IPS DF 6.9 (cell line): ENCODE measurements around the gene NYAP2.

Source experiments
- DNase-seq: peaks from one replicate; pipeline ENCODE4 v3.0.0-alpha.2; 2013; ENCODE audit warnings: low read depth, low spot score
- H3K27ac ChIP-seq: one replicate; pipeline ENCODE4 v1.5.1; 2013; ENCODE audit warnings: low read length, control low read depth
- H3K27me3 ChIP-seq: 2 replicates; pipeline ENCODE4 v1.6.1; 2013; ENCODE audit warnings: mild to moderate bottlenecking, low read length; ENCODE audit not compliant: control insufficient read depth, insufficient read depth
- H3K36me3 ChIP-seq: 2 replicates; pipeline ENCODE4 v1.6.1; 2013; ENCODE audit warnings: low read length; ENCODE audit not compliant: control insufficient read depth, insufficient read depth
- H3K4me1 ChIP-seq: 2 replicates; pipeline ENCODE4 v1.6.1; 2013; ENCODE audit warnings: low read length; ENCODE audit not compliant: control insufficient read depth, insufficient read depth
- H3K4me3 ChIP-seq: 2 replicates; pipeline ENCODE4 v1.5.1; 2013; ENCODE audit warnings: mild to moderate bottlenecking, low read length
- H3K9me3 ChIP-seq: 2 replicates; pipeline ENCODE4 v1.6.1; 2013; ENCODE audit warnings: low read length, inconsistent platforms; ENCODE audit not compliant: control insufficient read depth, insufficient read depth
- WGBS: extraction: QIAGEN DNeasy Blood & Tissue Kit; methylation state at CpG from one replicate; pipeline ENCODE4 v1.1.7; 2013; ENCODE audit warnings: mixed read lengths, missing lambda C conversion rate; ENCODE audit not compliant: insufficient read length, insufficient coverage; 5-methylcytosine and 5-hydroxymethylcytosine counted together

The NYAP2 gene

GRCh38 chr2:225640550-225640949 lies 241.0 kb downstream of the NYAP2 start:
- peaks cover 1% of the 10 kb centered on the region; the same call in 1 of the 2 replicates for H3K27me3 ChIP-seq
- no peak overlapping the region for H3K4me3 ChIP-seq
- H3K27ac ChIP-seq: no peak overlapping the region
- WGBS: no CpG with 5 or more reads among the region's 3 CpGs
- H3K4me1 ChIP-seq: no peaks in the 10 kb centered on the region
- DNase-seq: no peak
- H3K9me3 ChIP-seq: no peaks in the 10 kb centered on the region
- no peaks in the 10 kb centered on the region for H3K36me3 ChIP-seq

- WGBS: no CpG with 5 or more reads among the region's 4 CpGs
- DNase-seq: no peak
- Histone ChIP-seq H3K27me3 (no peaks in the 10 kb centered on the region), H3K4me3 (no peak overlapping the region), H3K9me3 (no peaks in the 10 kb centered on the region), H3K4me1 (peaks cover 1% of the 10 kb centered on the region; the same call in 1 of the 2 replicates), H3K27ac (no peak overlapping the region), H3K36me3 (no peaks in the 10 kb centered on the region)
These were observed 249.8 kb downstream of the NYAP2 start for GRCh38 chr2:225649274-225649673.

DNA sequence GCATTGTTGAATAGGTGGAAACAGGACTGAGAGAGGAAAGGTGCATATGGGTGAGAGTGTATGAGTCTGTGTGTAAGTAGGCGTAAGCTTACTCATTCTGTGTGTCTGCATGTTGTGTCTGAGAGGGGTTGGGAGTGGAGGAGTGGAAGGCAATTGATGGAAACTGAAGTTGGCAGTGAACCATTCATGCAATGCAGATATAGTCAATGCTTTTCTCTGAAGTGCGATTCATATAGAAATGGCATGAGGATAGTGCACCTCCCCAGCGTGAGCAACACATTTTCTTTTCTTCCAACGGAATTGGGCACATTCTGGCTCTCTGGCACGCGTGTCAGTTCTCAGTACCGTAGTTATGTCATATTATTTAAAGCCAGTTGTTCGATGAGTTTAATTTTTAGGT lies 250.5 kb downstream of the NYAP2 start:
- 100% methylated on average over 1 of the region's 8 CpGs for WGBS

DNA sequence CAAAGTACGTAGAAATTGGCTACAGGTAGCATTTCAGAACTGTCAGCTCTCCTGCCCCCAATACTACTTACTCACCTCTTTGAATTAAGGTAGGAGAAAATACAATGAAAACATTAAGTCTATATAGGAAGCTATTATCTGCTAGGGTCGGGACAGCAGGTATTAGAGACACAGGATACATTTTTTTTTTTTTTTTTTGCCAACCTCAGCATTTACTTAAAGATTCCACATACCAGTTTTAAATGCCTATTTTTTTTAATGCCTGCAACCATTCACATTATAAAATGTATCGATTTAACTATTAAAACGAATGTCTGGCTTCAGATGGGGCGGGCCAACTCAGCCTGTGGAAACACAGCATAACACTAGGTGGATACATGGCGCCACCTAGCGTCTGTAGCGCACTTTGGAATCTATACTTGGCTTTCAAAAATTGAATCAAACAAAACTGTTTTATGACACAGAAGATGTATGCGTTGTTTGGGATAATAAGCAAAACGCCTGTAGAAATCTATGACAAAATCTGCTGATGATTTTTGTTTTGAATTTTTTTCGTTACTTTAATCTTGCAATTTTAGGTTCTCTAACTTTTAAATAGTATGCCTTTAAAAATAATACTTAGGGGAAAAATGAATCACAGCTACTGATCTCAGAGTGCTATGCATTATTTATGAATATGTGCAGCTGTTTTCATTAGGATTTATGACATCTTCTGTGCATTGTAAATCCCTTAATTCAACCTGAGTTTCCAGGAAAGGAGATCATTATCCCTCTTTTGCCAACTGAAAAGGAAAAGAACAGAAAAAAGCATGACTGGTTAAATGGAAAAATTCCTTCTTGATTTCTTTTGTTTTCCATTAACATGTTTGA lies 261.0 kb downstream of the NYAP2 start:
- no peak overlapping the region for H3K27ac ChIP-seq
- no CpG with 5 or more reads among the region's 11 CpGs for WGBS
- H3K4me3 ChIP-seq: no peak overlapping the region
- 0 out of 2 replicates have a peak, but pooled peaks cover 2% of the 10 kb centered on the region for H3K36me3 ChIP-seq
- H3K9me3 ChIP-seq: no peaks in the 10 kb centered on the region
- H3K27me3 ChIP-seq: no peaks in the 10 kb centered on the region
- no peak for DNase-seq
- H3K4me1 ChIP-seq: peaks cover 1% of the 10 kb centered on the region; the same call in 1 of the 2 replicates

More for the DNA sequence above, 250.5 kb downstream of the NYAP2 start:
- no peak for DNase-seq
- no peak overlapping the region for H3K4me3 ChIP-seq
- H3K9me3 ChIP-seq: no peaks in the 10 kb centered on the region
- no peaks in the 10 kb centered on the region for H3K36me3 ChIP-seq
- H3K4me1 ChIP-seq: peaks cover 1% of the 10 kb centered on the region; the same call in 1 of the 2 replicates
- H3K27me3 ChIP-seq: no peaks in the 10 kb centered on the region
- H3K27ac ChIP-seq: no peak overlapping the region

GRCh38 chr2:225662101-225662500 lies 262.6 kb downstream of the NYAP2 start:
- Histone ChIP-seq H3K4me1 (peaks cover 3% of the 10 kb centered on the region; the same call in 1 of the 2 replicates), H3K27ac (no peak overlapping the region), H3K9me3 (no peaks in the 10 kb centered on the region), H3K36me3 (0 out of 2 replicates have a peak, but pooled peaks cover 2% of the 10 kb centered on the region), H3K27me3 (no peaks in the 10 kb centered on the region), H3K4me3 (no peak overlapping the region)
- no CpG with 5 or more reads among the region's 4 CpGs for WGBS
- no peak for DNase-seq

GRCh38 chr2:225667445-225667844 lies 267.9 kb downstream of the NYAP2 start:
- H3K9me3 ChIP-seq: no peaks in the 10 kb centered on the region
- no CpG with 5 or more reads among the region's 2 CpGs for WGBS
- H3K36me3 ChIP-seq: no peaks in the 10 kb centered on the region
- no peaks in the 10 kb centered on the region for H3K27me3 ChIP-seq
- H3K4me1 ChIP-seq: peaks cover 3% of the 10 kb centered on the region; the same call in 1 of the 2 replicates
- no peak overlapping the region for H3K4me3 ChIP-seq
- H3K27ac ChIP-seq: no peak overlapping the region
- no peak for DNase-seq

GRCh38 chr2:225668606-225669266 lies 269.2 kb downstream of the NYAP2 start:
- no peaks in the 10 kb centered on the region for H3K36me3 ChIP-seq
- no peaks in the 10 kb centered on the region for H3K27me3 ChIP-seq
- no CpG with 5 or more reads among the region's 2 CpGs for WGBS
- H3K9me3 ChIP-seq: no peaks in the 10 kb centered on the region
- DNase-seq: no peak
- no peak overlapping the region for H3K27ac ChIP-seq
- 0 out of 2 replicates have a peak, but pooled peaks cover 2% of the 10 kb centered on the region for H3K4me1 ChIP-seq
- no peak overlapping the region for H3K4me3 ChIP-seq

- no peak for DNase-seq
- Histone ChIP-seq H3K27me3 (no peaks in the 10 kb centered on the region), H3K36me3 (no peaks in the 10 kb centered on the region), H3K27ac (no peak overlapping the region), H3K9me3 (no peaks in the 10 kb centered on the region), H3K4me3 (no peak overlapping the region), H3K4me1 (0 out of 2 replicates have a peak, but pooled peaks cover 2% of the 10 kb centered on the region)
- WGBS: no CpG with 5 or more reads among the region's 4 CpGs
These were observed 270.8 kb downstream of the NYAP2 start for GRCh38 chr2:225670111-225670974.

DNA sequence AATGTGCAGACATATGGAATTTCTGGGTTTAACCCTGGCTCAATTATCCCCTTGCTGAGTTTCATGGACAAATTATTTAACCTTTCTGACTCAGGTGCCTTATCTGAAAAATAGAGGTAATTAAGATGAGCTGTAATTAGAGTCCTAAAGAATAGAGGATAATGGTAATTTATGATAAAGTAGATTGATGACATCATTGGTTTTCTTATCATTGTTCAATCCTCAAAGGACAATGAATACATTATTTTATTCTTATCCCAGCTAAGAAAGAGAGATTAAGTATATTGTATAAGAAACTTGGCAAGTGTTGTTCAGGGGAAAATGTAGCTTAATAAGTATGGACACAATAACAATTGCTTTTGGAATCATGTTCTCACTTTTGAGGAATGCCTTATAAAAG lies 279.3 kb downstream of the NYAP2 start:
- Histone ChIP-seq H3K4me3 (no peak overlapping the region), H3K36me3 (no peaks in the 10 kb centered on the region), H3K4me1 (no peaks in the 10 kb centered on the region), H3K27me3 (no peaks in the 10 kb centered on the region), H3K9me3 (no peaks in the 10 kb centered on the region), H3K27ac (no peak overlapping the region)
- no peak for DNase-seq

- no CpG with 5 or more reads among the region's 2 CpGs for WGBS
- no peak for DNase-seq
- no peak overlapping the region for H3K4me3 ChIP-seq
- H3K36me3 ChIP-seq: no peaks in the 10 kb centered on the region
- H3K9me3 ChIP-seq: no peaks in the 10 kb centered on the region
- H3K4me1 ChIP-seq: no peaks in the 10 kb centered on the region
- no peak overlapping the region for H3K27ac ChIP-seq
- no peaks in the 10 kb centered on the region for H3K27me3 ChIP-seq
These were observed 283.7 kb downstream of the NYAP2 start for GRCh38 chr2:225683258-225683657.
